Endothelial cell of umbilical vein (primary cell): ENCODE measurements around the gene RAB3IL1. TPM values are rescaled to one million over a fixed set of nuclear protein-coding genes. Genes with fewer than 3 reads are reported as not detected.

Source experiments
- BruUV-seq: library from RNA; stranded (reverse); fragments of 400-500 nt; replicated peaks from 2 replicates; lab custom pipeline; 2021; lab: Mats Ljungman, UMichigan
- CTCF ChIA-PET: fragments of 300-600, 350-600 bp; sonication (Branson Sonifier 250); formaldehyde crosslinking; loops from one replicate; lab custom pipeline; 2021; ENCODE audit warnings: antibody characterized with exemption, inconsistent platforms; lab: Charles Lee
- POLR2A ChIA-PET: fragments of 300-600, 350-600 bp; sonication (Branson Sonifier 250); formaldehyde crosslinking; loops from one replicate; lab custom pipeline; 2021; ENCODE audit warnings: antibody characterized with exemption, inconsistent platforms; lab: Charles Lee
- DNase-seq: peaks from one replicate; pipeline ENCODE4 v3.0.0-alpha.2; 2011; ENCODE audit warnings: low read depth, low spot score
- FAIRE-seq: peaks from 2 replicates; lab custom pipeline; 2011; peaks lifted over from hg19 to GRCh38; lab: Jason Lieb, UNC
- H2AFZ ChIP-seq: 2 replicates; pipeline ENCODE4 v1.6.0; 2012; ENCODE audit warnings: low read depth, low read length, control low read depth, inconsistent platforms
- H3K27ac ChIP-seq: 2 replicates; pipeline ENCODE4 v1.5.1; 2011; ENCODE audit warnings: low read depth, mild to moderate bottlenecking, control low read depth, low read length, moderate library complexity; ENCODE audit not compliant: insufficient read depth
- H3K27me3 ChIP-seq, 2 experiments: 2 replicates each; pipeline versions ENCODE4 v1.6.0 to v1.6.1; 2011; ENCODE audit warnings: low read length in 2 of 2, mixed read lengths in 1 of 2; ENCODE audit not compliant: control insufficient read depth in 2 of 2, insufficient read depth in 2 of 2
- H3K36me3 ChIP-seq, 2 experiments: 2 replicates in 1 of 2; 3 replicates in 1 of 2; pipeline ENCODE4 v1.5.1; 2011; ENCODE audit warnings: low read length in 2 of 2, mild to moderate bottlenecking in 1 of 2, moderate library complexity in 1 of 2; ENCODE audit not compliant: control insufficient read depth in 2 of 2, insufficient read depth in 2 of 2; ENCODE audit errors: extremely low read depth in 1 of 2
- H3K4me1 ChIP-seq: 3 replicates; pipeline ENCODE4 v1.5.1; 2011; ENCODE audit warnings: mild to moderate bottlenecking, low read length; ENCODE audit not compliant: control insufficient read depth, insufficient read depth; ENCODE audit errors: extremely low read depth
- H3K4me2 ChIP-seq: 2 replicates; pipeline ENCODE4 v1.6.1; 2011; ENCODE audit warnings: low read length, control low read depth, mixed read lengths; ENCODE audit not compliant: insufficient read depth
- H3K4me3 ChIP-seq, 3 experiments: fragments of 200-600 bp in 1 of 3; sonication (generic), shearing (Covaris generic) in 1 of 3; replicated peaks in 1 of 3; 2 replicates each; pipeline ENCODE4 v1.5.1; 2011 to 2016; ENCODE audit warnings: control low read depth in 3 of 3, low read length in 3 of 3, mild to moderate bottlenecking in 2 of 3, inconsistent platforms in 1 of 3, low read depth in 1 of 3, moderate library complexity in 1 of 3; ENCODE audit not compliant: insufficient read depth in 1 of 3
- H3K79me2 ChIP-seq: 2 replicates; pipeline ENCODE4 v1.6.0; 2012; ENCODE audit warnings: low read length, inconsistent platforms; ENCODE audit not compliant: control insufficient read depth, insufficient read depth
- H3K9ac ChIP-seq: replicated peaks from 2 replicates; pipeline ENCODE3; 2011; ENCODE audit warnings: low read length, control low read depth; ENCODE audit not compliant: insufficient read depth; ENCODE audit errors: extremely low read depth
- H3K9me1 ChIP-seq: replicated peaks from 3 replicates; pipeline ENCODE4 v1.6.0; 2011; ENCODE audit warnings: mild to moderate bottlenecking, low read length; ENCODE audit not compliant: control insufficient read depth, insufficient read depth; ENCODE audit errors: extremely low read depth
- H3K9me3 ChIP-seq: replicated peaks from 2 replicates; pipeline ENCODE4 v1.5.1; 2012; ENCODE audit warnings: low read length, inconsistent platforms; ENCODE audit not compliant: control insufficient read depth, insufficient read depth
- H4K20me1 ChIP-seq: replicated peaks from 2 replicates; pipeline ENCODE3; 2011; ENCODE audit warnings: mild to moderate bottlenecking, low read length; ENCODE audit not compliant: control insufficient read depth, insufficient read depth; ENCODE audit errors: extremely low read depth
- EZH2 ChIP-seq: IDR thresholded peaks from 2 replicates; pipeline ENCODE4 v1.6.1; 2012; ENCODE audit warnings: borderline replicate concordance, low read depth, mild to moderate bottlenecking, moderate library complexity, low read length, inconsistent platforms; ENCODE audit not compliant: severe bottlenecking
- FOS ChIP-seq: IDR thresholded peaks from 2 replicates; pipeline ENCODE4 v1.6.1; 2011; ENCODE audit warnings: mild to moderate bottlenecking, low read length, moderate library complexity, borderline replicate concordance; ENCODE audit not compliant: insufficient read depth
- GATA2 ChIP-seq: IDR thresholded peaks from 2 replicates; pipeline ENCODE4 v1.7.0; 2011; ENCODE audit warnings: low read depth, mild to moderate bottlenecking, moderate library complexity, mixed read lengths, low read length; ENCODE audit not compliant: insufficient read length, insufficient read depth
- JUN ChIP-seq: IDR thresholded peaks from 2 replicates; pipeline ENCODE4 v1.6.1; 2011; ENCODE audit warnings: borderline replicate concordance, low read depth; ENCODE audit not compliant: insufficient read length, insufficient read depth
- MYC ChIP-seq: IDR thresholded peaks from one replicate; pipeline ENCODE4 v1.6.1; 2011; ENCODE audit warnings: mild to moderate bottlenecking, low read depth, low read length
- POLR2A ChIP-seq: IDR thresholded peaks from 2 replicates; pipeline ENCODE4 v1.6.1; 2012; ENCODE audit warnings: low read depth, mild to moderate bottlenecking, control low read depth, low read length
- POLR2AphosphoS5 ChIP-seq: IDR thresholded peaks from 2 replicates; pipeline ENCODE4 v1.6.1; 2012; ENCODE audit warnings: low read depth, mild to moderate bottlenecking, control low read depth, low read length, moderate library complexity; ENCODE audit not compliant: insufficient read depth
- dilution Hi-C: fragments of 300-500 bp; cut with MboI; formaldehyde crosslinking; loops from one replicate; pipeline ENCODE4 v1.15.0; 2019; ENCODE audit warnings: low sequenced_read_pairs; ENCODE audit not compliant: extremely low pct_ligation_motif_present
- intact Hi-C: fragments of 100-400 bp; cut with micrococcal nuclease; formaldehyde crosslinking; loops from one replicate; pipeline ENCODE4 v1.10.0; 2022
- polyA plus RNA-seq, 4 experiments: library from polyadenylated mRNA; depleted of rRNA in 3 of 4; stranded (reverse) in 3 of 4; unstranded in 1 of 4; fragments of >200 nt; gene quantifications; 2 replicates each; pipeline versions ENCODE4 v1.2.1 to v1.2.3, GENCODE V29; 2011 to 2012; ENCODE audit warnings: missing spikeins in 1 of 4
- total RNA-seq: library from RNA; stranded (reverse); gene quantifications from 2 replicates; pipeline ENCODE4 v1.2.3, GENCODE V29; 2021
- TF ChIP-seq, protein P1 (sequence below), 2 donors: IDR thresholded peaks; 1 replicate in 1 of 2; 2 replicates in 1 of 2; pipeline ENCODE4 v1.5.1; 2011; ENCODE audit warnings: low read length in 2 of 2, mild to moderate bottlenecking in 2 of 2, moderate library complexity in 2 of 2, control low read depth in 1 of 2, inconsistent platforms in 1 of 2, low read depth in 1 of 2; ENCODE audit not compliant: insufficient read depth in 1 of 2; ENCODE audit errors: extremely low read depth in 1 of 2
- TF ChIP-seq, protein P2 (sequence below): IDR thresholded peaks from 2 replicates; pipeline ENCODE4 v1.6.1; 2011; ENCODE audit not compliant: insufficient read depth, insufficient read length

Gene RAB3IL1
- total and polyA plus RNA-seq, 2 donors (not counting 3 experiments of a cell fraction or from before 2014, with no cell fraction given) = 1.8 to 3.6 TPM

DNA sequence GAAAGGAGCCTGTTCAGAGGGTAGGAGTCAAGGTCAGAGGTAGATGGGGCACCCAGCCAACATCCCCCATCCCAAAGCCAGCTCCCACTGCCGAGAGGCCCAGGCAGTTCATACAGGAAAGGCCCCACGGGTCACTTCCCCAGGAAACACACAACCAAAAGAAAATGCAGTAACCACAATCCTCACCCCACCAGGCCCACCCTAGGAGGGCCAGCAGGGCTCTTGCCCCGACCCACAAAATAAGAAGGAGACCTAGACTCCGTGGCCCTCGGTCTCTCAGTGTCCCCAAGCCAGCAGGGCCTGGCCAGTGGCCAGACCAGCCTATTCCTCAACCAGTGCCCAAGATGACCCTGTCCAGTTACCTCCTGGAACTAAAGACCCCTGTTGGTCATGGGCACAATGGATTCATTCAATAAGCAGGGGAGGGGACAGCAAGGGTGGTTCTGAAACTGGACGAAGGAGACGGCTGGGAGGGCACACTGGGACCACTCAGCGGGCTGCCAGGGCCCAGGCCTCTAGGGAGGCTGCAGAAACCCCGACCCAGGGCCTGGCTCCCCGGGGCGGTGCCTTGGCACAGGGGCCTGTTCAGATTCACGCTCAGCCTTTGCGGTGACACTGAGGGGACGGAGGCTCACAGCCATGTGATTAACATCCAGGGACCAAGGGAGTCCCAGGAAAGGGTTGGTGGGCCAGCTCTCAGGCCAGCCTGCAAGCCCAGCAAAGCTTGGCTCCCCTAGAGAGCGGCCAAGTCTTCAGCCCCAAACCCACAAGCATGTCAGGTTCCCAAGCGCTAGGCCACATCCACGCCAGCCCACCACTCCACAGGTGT lies 5.5 kb downstream of the RAB3IL1 start:
- H4K20me1 ChIP-seq = no peaks in the 10 kb centered on the region
- FAIRE-seq (no peak), DNase-seq (no peak)
- TF ChIP-seq MYC (no peak), POLR2AphosphoS5 (no peak), JUN (no peak), POLR2A (no peak), GATA2 (no peak), EZH2 (no peak), FOS (no peak)
- TF ChIP-seq, protein P1, sequence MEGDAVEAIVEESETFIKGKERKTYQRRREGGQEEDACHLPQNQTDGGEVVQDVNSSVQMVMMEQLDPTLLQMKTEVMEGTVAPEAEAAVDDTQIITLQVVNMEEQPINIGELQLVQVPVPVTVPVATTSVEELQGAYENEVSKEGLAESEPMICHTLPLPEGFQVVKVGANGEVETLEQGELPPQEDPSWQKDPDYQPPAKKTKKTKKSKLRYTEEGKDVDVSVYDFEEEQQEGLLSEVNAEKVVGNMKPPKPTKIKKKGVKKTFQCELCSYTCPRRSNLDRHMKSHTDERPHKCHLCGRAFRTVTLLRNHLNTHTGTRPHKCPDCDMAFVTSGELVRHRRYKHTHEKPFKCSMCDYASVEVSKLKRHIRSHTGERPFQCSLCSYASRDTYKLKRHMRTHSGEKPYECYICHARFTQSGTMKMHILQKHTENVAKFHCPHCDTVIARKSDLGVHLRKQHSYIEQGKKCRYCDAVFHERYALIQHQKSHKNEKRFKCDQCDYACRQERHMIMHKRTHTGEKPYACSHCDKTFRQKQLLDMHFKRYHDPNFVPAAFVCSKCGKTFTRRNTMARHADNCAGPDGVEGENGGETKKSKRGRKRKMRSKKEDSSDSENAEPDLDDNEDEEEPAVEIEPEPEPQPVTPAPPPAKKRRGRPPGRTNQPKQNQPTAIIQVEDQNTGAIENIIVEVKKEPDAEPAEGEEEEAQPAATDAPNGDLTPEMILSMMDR (IDR thresholded peaks at IDR 0.05; ENCODE audit: extremely low read depth in 1 of 2, insufficient read depth in 1 of 2, low read depth in 1 of 2, low read length in 2 of 2) = no peak
- TF ChIP-seq, protein P2, sequence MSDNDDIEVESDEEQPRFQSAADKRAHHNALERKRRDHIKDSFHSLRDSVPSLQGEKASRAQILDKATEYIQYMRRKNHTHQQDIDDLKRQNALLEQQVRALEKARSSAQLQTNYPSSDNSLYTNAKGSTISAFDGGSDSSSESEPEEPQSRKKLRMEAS = no peak
- no peak overlapping the region for H2AFZ ChIP-seq
- H3K9ac ChIP-seq = no peak overlapping the region
- no peaks in the 10 kb centered on the region for H3K9me3 ChIP-seq
- no peaks in the 10 kb centered on the region for H3K79me2 ChIP-seq
- H3K9me1 ChIP-seq = no peaks in the 10 kb centered on the region
- dilution Hi-C loops = no loop called here
- H3K4me2 ChIP-seq = no peak overlapping the region
- H3K4me1 ChIP-seq = no peaks in the 10 kb centered on the region
- no peaks in the 10 kb centered on the region for H3K36me3 ChIP-seq
- H3K27ac ChIP-seq = no peak overlapping the region
- intact Hi-C loops = no loop called here
- CTCF ChIA-PET = no interaction called here
- no peak overlapping the region for H3K4me3 ChIP-seq
- POLR2A ChIA-PET = no interaction called here
- no TSS peak for BruUV-seq
- H3K27me3 ChIP-seq = peaks cover 0 to 3% of the 10 kb centered on the region in 2 experiments
